ENCODE results near the gene RAB26.

Gene RAB26

DNA sequence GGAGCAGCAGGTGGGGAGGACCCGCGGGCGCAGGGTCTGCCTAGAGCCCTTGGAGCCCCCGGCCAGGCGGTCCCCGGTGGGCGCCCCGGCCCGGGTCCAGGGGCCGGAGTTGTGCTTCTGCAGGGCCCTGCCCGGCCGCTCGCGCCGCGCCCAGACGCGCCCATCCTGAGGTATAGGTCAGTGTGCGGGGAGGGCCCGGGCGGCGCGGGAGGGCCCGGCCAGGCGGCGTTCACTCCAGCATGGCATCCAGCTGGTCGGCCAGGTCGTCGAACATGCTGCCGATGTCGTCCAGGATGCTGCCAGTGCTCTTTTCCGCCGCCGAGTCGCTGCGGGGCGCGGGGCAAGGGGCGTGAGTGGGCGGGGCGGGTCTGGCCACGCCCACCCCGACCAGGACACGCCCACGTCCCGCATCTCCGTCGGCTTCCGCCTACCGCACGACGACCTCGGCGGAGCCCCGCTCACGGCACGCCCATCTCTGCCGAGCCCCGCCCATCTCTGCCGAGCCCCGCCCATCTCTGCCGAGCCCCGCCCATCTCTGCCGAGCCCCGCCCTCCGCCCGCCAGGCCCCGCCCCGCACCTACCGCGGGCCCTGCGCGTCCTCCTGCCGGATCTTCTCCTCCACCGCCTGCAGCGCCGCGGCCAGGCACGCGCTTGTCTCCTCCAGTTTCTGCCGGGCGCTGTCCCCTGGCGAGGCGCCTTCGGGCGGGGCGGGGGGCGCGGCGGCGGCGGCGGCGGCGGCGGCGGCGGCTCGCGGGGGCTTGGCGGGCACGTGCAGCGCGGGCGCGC is 30.1 kb downstream of the RAB26 start:
- DNase-seq (ENCODE audit: low read depth, low spot score): no peak

DNA sequence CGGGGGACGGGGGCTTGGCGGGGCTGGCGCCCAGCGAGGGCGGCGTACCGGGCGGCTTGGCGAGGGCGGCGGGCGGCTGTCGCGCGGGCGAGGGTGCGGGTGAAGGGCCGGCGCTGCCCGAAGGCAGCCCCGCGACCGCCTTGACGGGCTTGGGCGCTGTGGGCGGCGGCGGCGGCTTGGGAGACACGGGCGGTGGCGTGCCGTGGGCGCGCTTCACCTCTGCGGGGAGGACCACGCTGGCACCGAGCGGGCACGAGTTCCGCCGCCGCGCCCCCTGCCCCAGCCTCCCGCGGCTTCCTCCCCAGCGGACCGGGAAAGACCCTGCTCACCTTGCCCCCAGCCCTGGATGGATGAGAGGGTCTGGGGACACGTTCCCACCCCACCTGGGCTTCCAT is 30.7 kb downstream of the RAB26 start:
- DNase-seq (ENCODE audit: low read depth, low spot score): no peak

GRCh38 chr16:2179576-2179975 is 31.2 kb downstream of the RAB26 start:
- no peak for DNase-seq (ENCODE audit: low read depth, low spot score)

GRCh38 chr16:2180461-2180860 is 32.0 kb downstream of the RAB26 start:
- DNase-seq (ENCODE audit: low read depth, low spot score): no peak

GRCh38 chr16:2180962-2181923 is 32.8 kb downstream of the RAB26 start:
- no peak for DNase-seq (ENCODE audit: low read depth, low spot score)

GRCh38 chr16:2181952-2182351 is 33.5 kb downstream of the RAB26 start:
- DNase-seq (ENCODE audit: low read depth, low spot score): no peak

GRCh38 chr16:2183671-2184070 is 35.2 kb downstream of the RAB26 start:
- DNase-seq (ENCODE audit: low read depth, low spot score): no peak

DNA sequence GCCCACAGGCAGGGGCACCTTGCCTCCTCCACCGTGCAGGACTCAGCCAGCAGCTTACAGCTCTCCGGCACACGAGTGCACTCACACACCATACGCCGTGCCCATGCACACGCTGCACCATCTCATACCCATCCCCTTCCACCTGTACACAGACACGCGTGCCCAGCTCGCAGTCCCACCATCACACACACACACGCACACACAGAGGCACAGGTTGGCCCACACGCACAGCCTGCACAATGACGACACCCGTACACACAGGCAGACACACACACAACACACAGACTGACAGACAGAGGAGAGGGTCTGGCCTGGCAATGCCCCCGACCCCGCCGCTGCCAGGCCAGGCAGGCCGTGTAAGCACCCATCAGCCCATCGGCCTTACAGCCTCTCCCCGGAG is 35.9 kb downstream of the RAB26 start:
- DNase-seq (ENCODE audit: low read depth, low spot score): no peak

- no peak for DNase-seq (ENCODE audit: low read depth, low spot score)
Measured at GRCh38 chr16:2184962-2185361, 36.5 kb downstream of the RAB26 start.

GRCh38 chr16:2186064-2186463 is 37.6 kb downstream of the RAB26 start:
- no peak for DNase-seq (ENCODE audit: low read depth, low spot score)

GRCh38 chr16:2186505-2186904 is 38.1 kb downstream of the RAB26 start:
- DNase-seq (ENCODE audit: low read depth, low spot score): no peak

- no peak for DNase-seq (ENCODE audit: low read depth, low spot score)
Measured at GRCh38 chr16:2187212-2187611, 38.8 kb downstream of the RAB26 start.

GRCh38 chr16:2188395-2188794 is 40.0 kb downstream of the RAB26 start:
- DNase-seq (ENCODE audit: low read depth, low spot score): no peak

DNA sequence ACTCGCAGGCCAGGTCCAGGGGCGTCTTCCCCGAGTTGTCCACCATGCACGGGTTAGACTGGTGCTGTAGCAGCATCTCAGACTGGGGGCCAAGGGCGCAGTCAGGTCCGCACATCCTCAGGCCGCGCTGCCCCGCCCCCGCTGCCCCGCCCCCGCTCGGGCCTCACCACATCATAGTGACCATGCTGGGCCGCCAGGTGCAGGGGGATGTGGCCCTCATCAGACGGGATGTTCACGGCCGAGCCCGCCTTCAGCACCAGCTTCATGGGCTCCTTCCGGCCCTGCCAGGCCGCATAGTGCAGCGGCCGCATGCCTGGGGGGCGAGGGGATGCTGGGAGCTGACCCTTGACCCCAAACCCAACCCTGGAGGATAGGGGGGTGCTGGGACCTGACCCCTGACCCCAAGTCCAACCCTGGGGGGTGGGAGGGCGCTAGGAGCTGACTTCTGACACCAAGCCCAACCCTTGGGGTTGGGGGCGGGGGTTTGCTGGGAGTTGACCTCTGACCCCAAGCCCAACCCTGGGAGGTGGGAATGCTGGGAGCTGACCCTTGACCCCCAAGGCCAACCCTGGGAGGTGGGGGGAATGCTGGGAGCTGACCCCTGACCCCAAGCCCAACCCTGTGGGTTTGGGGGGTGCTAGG is 40.9 kb downstream of the RAB26 start:
- DNase-seq (ENCODE audit: low read depth, low spot score): no peak

DNA sequence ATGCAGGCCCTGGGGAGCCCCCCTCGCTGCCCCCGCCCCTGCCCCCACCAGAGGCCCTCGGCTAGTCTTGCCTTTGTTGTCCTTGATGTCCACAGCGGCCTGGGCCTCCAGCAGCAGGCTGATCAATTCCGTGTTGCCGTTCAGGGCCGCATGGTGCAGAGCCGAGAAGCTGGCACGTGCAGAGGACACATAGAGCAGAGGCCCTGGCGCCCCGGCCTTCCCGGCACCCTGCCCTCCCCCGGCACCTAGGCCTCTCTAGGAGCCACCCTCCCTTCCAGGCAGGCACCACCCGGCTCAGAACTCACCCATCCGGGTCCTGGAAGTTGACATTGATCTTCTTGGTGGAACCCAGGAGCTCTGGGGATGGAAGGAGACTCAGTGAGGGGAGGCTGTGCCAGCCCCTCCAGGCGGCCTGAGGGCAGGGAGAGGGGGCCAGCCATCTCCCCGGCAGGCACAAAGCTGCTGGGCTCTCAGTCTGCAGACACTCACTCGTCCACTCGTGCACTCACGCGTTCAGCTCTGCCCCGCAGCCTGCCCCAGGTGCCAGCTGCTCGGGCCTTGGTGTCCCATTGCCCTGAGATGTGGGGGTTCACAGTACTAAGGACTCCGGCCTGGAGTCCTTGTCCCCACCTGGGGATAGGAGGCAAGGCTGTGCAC is 41.7 kb downstream of the RAB26 start:
- no peak for DNase-seq (ENCODE audit: low read depth, low spot score)

DNA sequence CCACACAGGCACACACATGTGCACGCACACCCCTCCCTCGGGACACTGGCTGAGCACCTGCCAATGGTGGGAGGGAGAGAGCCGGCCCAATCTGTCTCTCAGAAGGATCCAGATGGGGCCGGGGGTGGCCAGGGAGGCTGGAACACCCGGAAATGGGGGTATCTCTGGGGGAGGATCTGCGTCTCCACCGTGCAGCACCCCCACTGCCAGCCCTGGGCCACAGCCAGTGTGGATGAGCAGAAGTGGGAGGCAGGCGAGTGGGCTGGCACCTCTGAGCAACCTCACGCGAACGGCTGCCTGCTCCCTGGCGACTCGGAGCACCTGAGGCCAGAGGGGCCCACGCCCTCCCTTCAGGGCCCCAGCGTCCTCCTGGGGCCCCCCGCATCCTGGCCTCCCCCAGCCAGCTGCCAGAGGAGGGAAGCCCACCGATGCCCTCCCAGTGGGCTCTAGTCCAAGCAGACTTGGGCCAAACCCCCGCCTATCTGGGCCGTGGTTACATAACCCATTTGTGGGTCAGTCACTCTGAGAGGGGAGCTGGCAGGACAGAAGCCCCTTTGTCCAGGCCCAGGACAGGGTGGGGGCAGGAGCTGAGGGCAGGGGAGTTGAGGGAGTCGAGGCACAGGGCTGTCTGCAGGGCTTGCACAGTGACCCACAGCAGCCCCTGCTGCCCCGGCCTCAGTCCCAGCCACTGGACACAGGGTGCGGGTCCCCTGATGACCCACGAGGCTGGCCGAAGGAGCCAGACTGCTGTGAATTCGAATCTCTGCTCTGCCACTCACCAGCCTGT is 42.4 kb downstream of the RAB26 start:
- DNase-seq (ENCODE audit: low read depth, low spot score): no peak

DNA sequence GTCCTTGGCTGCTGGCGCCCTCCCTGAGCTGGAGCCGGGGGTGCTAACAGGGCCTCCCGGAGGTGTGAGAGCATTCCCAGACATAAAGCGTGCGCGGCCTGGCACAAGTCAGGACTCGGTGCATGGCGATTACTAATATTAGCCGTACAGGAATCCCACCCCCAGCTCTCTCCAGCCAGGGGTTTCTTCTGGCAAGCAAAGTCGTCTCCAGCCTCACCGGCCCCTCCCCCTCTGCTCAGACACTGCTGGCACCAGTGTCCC is 43.0 kb downstream of the RAB26 start:
- DNase-seq (ENCODE audit: low read depth, low spot score): no peak

DNA sequence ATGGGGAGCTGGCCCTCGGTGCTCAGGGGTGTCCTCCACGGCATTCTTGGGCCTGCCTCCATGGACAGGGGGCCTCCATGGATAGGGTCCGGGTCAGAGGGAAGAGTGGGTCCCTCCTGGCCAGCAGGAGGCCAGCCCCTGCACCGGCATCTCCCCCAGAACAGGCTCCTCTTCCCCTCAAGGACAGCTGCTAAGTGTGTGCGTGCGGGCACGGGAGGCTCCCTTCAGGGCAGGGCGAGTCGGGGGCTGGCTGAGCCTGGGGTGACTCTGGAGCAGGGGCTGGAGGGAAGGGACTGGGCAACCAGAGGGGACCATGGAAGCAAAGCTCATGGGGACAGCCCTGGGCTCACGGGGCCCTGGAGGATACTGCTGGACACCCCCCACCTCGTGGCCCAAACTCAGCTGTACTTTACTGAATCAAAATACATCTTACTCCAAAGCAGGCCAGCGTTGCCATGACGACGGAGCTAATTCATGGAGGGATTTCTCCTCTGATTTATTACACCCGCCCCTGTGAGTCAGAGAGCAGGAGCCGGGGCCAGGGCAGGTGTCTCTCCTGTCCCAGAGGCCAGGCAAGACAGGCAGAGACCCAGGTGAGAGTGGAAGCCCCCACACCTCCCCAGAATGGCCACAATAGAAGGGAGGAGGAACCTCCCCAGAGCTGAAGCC is 45.9 kb downstream of the RAB26 start:
- DNase-seq (ENCODE audit: low read depth, low spot score): no peak

DNA sequence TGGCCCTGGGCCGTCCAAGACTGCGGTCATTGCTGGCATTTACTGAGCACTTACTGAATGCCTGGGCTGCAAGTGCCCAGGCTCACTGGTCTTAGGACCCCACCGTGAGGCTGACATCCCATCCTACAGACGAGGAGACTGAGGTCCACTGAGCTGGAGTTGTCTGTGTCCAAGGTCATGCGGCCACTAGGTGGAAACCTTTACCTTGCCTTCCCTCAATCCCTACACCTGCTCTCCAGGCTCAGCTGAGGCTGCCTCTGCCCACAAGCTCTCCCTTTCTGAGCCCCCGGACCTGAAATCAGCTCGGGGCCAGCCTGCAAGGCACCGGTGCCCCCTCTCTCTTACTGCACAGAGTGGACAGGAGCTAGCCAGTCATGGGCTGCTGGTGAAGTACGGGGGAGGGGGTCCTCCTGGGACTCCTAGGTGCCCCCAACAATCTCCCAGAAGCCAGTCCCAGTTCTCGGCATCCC is 46.5 kb downstream of the RAB26 start:
- DNase-seq (ENCODE audit: low read depth, low spot score): peak; percentile 75

GRCh38 chr16:2195322-2196161 is 47.1 kb downstream of the RAB26 start:
- no peak for DNase-seq (ENCODE audit: low read depth, low spot score)

Measured in iPS DF 19.7 (cell line).